ENCODE data around the gene KCNK4. TPM values are rescaled to one million over a fixed set of nuclear protein-coding genes. Genes with fewer than 3 reads are reported as not detected.

Gene KCNK4
- total and polyA plus RNA-seq, 11 donors: not detected

DNA sequence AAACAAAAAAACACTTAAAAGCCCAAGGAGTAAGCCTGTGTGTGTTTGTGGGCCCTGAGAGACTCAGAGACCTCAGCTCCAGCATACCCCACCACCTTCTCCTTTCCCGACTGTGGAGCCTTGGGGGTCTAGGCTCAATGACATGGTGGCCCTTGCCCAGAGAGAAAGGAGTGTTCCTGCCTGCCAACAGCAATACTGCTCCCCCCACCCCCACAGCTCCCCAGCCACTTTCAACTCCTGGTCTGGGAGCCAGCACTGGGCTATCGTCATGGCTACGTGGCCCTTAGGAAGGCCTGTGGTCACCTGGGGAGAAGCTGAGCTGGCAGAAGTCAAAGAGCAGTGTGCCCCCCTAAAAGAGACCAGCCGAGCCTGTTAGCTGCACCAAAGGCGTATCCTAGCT, 47.0 kb upstream of the KCNK4 start:
- no peak for DNase-seq
- Histone ChIP-seq H3K27me3 (no peaks in the 10 kb centered on the region), H3K9me3 (no peaks in the 10 kb centered on the region), H3K36me3 (peaks cover 0 to 16% (median 9%) of the 10 kb centered on the region in 9 donors), H3K4me3 (no peak overlapping the region), H3K4me1 (peaks cover 0 to 64% (median 39%) of the 10 kb centered on the region in 12 donors), H3K27ac (peak overlapping the region in 1 of 12 donors; percentile 14)
- ATAC-seq: no peak
- TF ChIP-seq, protein P1, sequence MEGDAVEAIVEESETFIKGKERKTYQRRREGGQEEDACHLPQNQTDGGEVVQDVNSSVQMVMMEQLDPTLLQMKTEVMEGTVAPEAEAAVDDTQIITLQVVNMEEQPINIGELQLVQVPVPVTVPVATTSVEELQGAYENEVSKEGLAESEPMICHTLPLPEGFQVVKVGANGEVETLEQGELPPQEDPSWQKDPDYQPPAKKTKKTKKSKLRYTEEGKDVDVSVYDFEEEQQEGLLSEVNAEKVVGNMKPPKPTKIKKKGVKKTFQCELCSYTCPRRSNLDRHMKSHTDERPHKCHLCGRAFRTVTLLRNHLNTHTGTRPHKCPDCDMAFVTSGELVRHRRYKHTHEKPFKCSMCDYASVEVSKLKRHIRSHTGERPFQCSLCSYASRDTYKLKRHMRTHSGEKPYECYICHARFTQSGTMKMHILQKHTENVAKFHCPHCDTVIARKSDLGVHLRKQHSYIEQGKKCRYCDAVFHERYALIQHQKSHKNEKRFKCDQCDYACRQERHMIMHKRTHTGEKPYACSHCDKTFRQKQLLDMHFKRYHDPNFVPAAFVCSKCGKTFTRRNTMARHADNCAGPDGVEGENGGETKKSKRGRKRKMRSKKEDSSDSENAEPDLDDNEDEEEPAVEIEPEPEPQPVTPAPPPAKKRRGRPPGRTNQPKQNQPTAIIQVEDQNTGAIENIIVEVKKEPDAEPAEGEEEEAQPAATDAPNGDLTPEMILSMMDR (IDR thresholded peaks at IDR 0.05): no peak
- no peak for TF ChIP-seq POLR2A (IDR thresholded peaks at IDR 0.05)
- WGBS, 4 donors: 55 to 70% (median 69%) methylated on average over 4 to 5 of the region's 5 CpGs
- intact Hi-C loops (cut with DNase I): no loop called here

DNA sequence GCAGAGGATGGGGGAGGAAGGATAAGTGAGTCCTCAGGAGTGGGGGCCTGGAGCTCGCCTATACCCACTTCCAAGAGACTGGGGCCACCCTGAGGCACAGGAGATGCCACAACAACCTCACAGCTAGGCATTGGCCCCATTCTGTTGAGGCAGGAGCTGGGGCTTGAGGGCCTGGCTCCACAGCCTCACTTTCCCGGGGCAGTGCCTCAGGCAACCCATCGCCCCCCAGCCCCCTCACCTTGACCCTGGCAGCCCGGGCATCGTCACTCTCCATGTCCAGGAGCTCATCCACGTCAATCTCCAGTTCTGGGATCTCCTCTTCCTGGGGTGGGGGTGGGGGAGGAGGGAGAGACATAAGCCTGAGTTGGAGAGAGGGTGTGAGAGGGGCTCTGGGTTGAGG, 46.1 kb upstream of the KCNK4 start:
- DNase-seq (no peak), ATAC-seq (no peak)
- WGBS, 4 donors: 43 to 52% (median 46%) methylated on average over 6 of the region's 6 CpGs; no CpG with 5 or more reads in 1 of the 4 donors
- Histone ChIP-seq H3K4me1 (peaks cover 0 to 60% (median 36%) of the 10 kb centered on the region in 12 donors), H3K36me3 (peaks cover 0 to 15% (median 8%) of the 10 kb centered on the region in 9 donors), H3K27me3 (no peaks in the 10 kb centered on the region), H3K4me3 (peak overlapping the region in 7 of 12 donors; percentile 62 to 90 (median 80)), H3K27ac (peak overlapping the region in 11 of 12 donors; percentile 50 to 95 (median 86)), H3K9me3 (no peaks in the 10 kb centered on the region)
- intact Hi-C loops (cut with DNase I): no loop called here
- no peak for TF ChIP-seq POLR2A (IDR thresholded peaks at IDR 0.05)
- TF ChIP-seq, protein P1 (IDR thresholded peaks at IDR 0.05): no peak

DNA sequence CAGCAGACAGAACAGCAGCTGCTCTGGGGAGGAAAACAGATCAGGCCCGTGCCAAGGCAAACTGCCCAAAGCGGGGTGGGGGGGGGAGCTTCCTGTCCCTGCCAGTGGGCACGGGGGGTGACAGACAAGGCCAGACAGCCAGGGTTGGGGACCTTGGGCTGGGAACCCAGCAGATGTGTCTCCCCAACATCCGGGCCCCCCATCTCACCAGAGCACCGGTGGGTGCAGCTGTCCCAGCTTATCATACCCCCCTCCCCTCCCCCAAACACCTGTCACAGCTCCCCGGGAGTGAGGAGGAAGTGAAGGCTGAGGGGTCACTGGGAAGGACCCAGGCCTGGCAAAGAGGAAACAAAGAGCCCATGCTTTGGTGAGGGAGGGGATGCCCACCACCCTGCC, 45.7 kb upstream of the KCNK4 start:
- peaks cover 0 to 58% (median 31%) of the 10 kb centered on the region in 12 donors for H3K4me1 ChIP-seq

More for the DNA sequence above, 45.7 kb upstream of the KCNK4 start:
- intact Hi-C loops (cut with DNase I): no loop called here
- peak in 3 of 5 donors; percentile 64 to 69 (median 66) for DNase-seq
- no peak for ATAC-seq
- TF ChIP-seq, protein P1 (IDR thresholded peaks at IDR 0.05): no peak
- no peak for TF ChIP-seq POLR2A (IDR thresholded peaks at IDR 0.05)
- Histone ChIP-seq H3K27me3 (no peaks in the 10 kb centered on the region), H3K27ac (peak overlapping the region; percentile 49 to 95 (median 86)), H3K4me3 (peak overlapping the region; percentile 25 to 90 (median 72)), H3K36me3 (peaks cover 0 to 15% (median 8%) of the 10 kb centered on the region in 9 donors), H3K9me3 (no peaks in the 10 kb centered on the region)
- WGBS, 4 donors: 0 to 9% (median 2%) methylated on average over 2 to 6 of the region's 6 CpGs
